Mesenteric fat pad (tissue), 1 donor: Measurements from ENCODE around the gene KRTAP10-9. TPM values are rescaled to one million over a fixed set of nuclear protein-coding genes. Genes with fewer than 3 reads are reported as not detected.
A peak's percentile ranks its signal among the peaks of the same experiment; 100 is the strongest.
"Not testable (repeated sequence)": the region's sequence is repeated elsewhere in the genome, so short reads cannot be mapped to it uniquely, and the experiment has no call there.

Source experiments
- DNase-seq: peaks from one replicate; pipeline ENCODE4 v3.0.0-alpha.2; 2020; ENCODE audit warnings: low spot score
- total RNA-seq: library from RNA; stranded (reverse); fragmentation: NEBNext Ultra II Directional; extraction: Animal tissue kit (Norgen Biotek cat#: 25700); gene quantifications from one replicate; pipeline ENCODE4 v1.2.1, GENCODE V29; 2021
- donor health status: DM: yes; HTN: yes; CAD: no.

Gene KRTAP10-9
- total RNA-seq, 1 donor from 2014 or later = not detected

GRCh38 chr21:44614961-44615391, 11.9 kb upstream of the KRTAP10-9 start:
- DNase-seq = peak; percentile 81

GRCh38 chr21:44615466-44615865, 11.4 kb upstream of the KRTAP10-9 start:
- no peak for DNase-seq

GRCh38 chr21:44615911-44616590, 10.8 kb upstream of the KRTAP10-9 start:
- peak; percentile 78 for DNase-seq

- no peak for DNase-seq
Observed at GRCh38 chr21:44616591-44616926, 10.3 kb upstream of the KRTAP10-9 start.

GRCh38 chr21:44617071-44617501, 9.8 kb upstream of the KRTAP10-9 start:
- no peak for DNase-seq

GRCh38 chr21:44618504-44618903, 8.4 kb upstream of the KRTAP10-9 start:
- DNase-seq = no peak

- no peak for DNase-seq
Observed at GRCh38 chr21:44618909-44619308, 8.0 kb upstream of the KRTAP10-9 start.

- no peak for DNase-seq
Observed at GRCh38 chr21:44619886-44620285, 7.0 kb upstream of the KRTAP10-9 start.

- DNase-seq = no peak
Observed at GRCh38 chr21:44623575-44623974, 3.3 kb upstream of the KRTAP10-9 start.

GRCh38 chr21:44625756-44626155, 1.1 kb upstream of the KRTAP10-9 start:
- no peak for DNase-seq

GRCh38 chr21:44626262-44626661, 631 bp upstream of the KRTAP10-9 start:
- no peak for DNase-seq

GRCh38 chr21:44627181-44627822, 409 bp downstream of the KRTAP10-9 start:
- DNase-seq = not testable (repeated sequence)

GRCh38 chr21:44627831-44628233, 939 bp downstream of the KRTAP10-9 start:
- DNase-seq = not testable (repeated sequence)

- no peak for DNase-seq
Observed at GRCh38 chr21:44628707-44629391, 2.0 kb downstream of the KRTAP10-9 start.

- DNase-seq = no peak
Observed at GRCh38 chr21:44630440-44630839, 3.5 kb downstream of the KRTAP10-9 start.

- no peak for DNase-seq
Observed at GRCh38 chr21:44632067-44632466, 5.2 kb downstream of the KRTAP10-9 start.

GRCh38 chr21:44636209-44637017, 9.5 kb downstream of the KRTAP10-9 start:
- no peak for DNase-seq

GRCh38 chr21:44637018-44637850, 10.3 kb downstream of the KRTAP10-9 start, which contains the start of gene KRTAP10-10:
Gene KRTAP10-10, plus strand, starts transcription at chr21:44637356. Its CDS starts 62 bp downstream, at chr21:44637418.
- no peak for DNase-seq

- not testable (repeated sequence) for DNase-seq
Observed at GRCh38 chr21:44637851-44638348, 11.0 kb downstream of the KRTAP10-9 start.
